TTC549 (cell line): ENCODE results near the gene NAT16.
A peak's percentile ranks its signal among the peaks of the same experiment; 100 is the strongest.
"Not testable (repeated sequence)": the region's sequence is repeated elsewhere in the genome, so short reads cannot be mapped to it uniquely, and the experiment has no call there.

Source experiments
- FAIRE-seq: peaks from 2 replicates; lab custom pipeline; 2012; peaks lifted over from hg19 to GRCh38; lab: Jason Lieb, UNC

The NAT16 gene

DNA sequence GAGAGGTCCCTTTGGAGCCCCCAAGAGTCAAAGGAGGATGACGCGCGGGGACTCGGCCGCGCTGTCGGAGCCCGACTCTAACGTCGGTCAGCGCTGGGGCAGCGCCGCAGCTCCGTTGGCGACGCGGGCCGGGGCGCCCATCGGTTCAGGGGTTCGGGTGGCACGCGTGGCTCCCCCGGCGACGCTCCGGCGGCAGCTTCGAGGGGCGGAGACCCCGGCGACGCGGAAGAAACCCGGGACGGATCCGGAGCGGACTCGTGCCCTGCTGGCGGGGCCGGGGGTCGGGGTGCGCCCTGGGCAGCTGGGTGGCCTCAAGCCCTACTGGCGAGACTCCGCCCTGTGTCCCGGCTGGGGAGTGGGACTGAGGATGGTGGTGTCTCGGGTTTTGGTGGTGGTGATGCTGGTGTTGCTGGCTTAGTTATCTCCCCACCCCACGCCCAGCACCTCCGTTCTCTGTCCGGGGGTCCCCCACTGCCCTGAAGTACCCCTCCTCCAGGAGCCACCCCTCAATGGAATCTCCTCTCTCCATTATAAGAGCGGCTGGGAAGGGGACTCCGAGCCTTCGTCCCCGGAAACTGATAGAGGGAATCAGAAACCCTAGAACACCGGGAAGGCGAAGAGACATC, at the start of gene NAT16:
Gene NAT16, minus strand, starts transcription at position 164 of the 626 bp plus-strand sequence. CDS start 5,486 bp downstream, outside the sequence.
- FAIRE-seq, result no peak

DNA sequence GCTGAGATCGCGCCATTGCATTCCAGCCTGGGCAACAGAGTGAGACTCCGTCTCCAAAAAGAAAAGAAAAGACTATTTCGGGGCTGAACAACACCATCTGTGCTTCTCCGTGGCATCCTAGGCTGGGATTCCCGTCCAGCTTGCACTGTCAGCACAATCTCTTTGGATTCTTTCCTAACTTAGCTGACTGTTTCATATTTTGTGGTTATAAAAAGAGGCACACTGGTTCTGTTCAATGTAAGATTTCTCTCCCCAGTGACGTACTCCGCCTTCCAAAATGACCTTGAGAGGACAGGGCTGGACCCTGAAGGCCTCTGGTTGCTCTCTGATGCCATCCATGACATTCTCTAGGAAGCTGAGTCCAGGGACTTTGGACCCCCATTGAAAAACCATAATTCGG, 46.6 kb upstream of the NAT16 start:
- FAIRE-seq, result no peak

DNA sequence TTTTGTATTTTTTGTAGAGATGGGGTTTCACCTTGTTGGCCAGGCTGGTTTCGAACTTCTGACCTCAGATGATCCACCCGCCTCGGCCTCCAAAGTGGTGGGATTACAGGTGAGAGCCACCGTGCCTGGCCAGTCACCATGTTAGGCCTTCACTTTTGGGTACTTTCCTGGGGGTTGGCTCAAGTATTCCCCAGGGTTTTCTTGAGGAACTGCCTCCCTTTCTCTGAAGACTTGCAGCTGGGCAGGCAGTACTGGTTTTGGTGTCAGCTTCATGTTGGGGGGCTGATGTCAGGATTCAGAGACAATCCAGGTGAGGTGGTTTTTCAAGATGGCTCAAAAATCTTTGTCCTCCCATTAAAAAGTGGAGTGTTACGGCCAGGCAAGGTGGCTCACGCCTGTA, 45.6 kb upstream of the NAT16 start:
- no peak for FAIRE-seq

DNA sequence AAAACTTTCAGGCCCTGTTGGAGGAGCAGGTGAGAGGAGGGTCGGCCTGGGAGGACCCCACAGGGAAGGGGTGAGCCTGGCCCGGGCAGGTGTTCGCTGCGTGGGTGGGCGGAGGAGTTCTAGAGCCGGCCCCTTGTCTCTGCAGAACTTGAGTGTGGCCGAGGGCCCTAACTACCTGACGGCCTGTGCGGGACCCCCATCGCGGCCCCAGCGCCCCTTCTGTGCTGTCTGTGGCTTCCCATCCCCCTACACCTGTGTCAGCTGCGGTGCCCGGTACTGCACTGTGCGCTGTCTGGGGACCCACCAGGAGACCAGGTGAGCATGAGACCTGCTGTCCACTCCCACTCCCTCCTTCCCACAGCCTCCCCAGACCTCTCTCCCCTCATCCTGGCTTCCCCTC, 43.4 kb upstream of the NAT16 start:
- FAIRE-seq, result no peak

DNA sequence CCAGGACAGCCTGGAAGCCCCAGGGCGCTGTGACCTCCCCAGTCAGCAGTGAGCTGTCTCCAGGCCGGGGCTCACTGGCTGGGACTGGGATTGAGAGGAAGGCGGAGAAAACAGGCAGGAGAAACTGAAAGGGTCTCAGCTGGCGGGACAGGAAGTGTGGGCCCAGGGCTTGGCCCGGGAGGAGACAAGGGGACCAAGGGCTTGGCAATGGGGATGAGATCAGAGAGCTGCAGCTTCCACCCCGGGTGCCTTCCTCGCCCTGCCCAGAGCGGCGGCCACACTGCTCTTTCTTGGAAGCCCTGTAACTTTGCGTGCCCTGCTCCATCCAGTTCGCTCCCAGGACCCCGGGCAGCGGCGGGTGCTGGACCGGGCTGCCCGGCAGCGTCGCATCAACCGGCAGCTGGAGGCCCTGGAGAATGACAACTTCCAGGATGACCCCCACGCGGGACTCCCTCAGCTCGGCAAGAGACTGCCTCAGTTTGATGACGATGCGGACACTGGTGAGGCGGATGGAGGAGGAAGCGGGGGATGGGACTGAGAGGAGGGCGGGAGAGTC, 42.3 kb upstream of the NAT16 start:
- no peak for FAIRE-seq

DNA sequence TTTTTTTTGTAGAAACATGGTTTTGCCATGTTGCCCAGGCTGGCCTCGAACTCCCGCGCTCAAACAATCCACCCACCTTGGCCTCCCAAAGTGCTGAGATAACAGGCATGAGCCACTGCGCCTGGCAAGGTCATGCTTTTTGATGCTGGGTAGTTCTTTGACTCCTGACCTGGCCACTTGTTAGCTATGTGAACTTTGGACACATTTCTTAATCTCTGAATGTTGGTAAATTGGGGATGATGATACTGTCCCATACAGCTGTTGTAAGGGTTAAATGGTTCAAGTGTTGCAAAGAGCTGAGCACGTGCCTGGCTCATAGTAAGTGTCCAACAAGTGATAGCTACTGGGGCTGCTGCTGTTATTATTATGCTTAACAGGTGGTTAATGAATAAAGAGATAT, 40.2 kb upstream of the NAT16 start:
- no peak for FAIRE-seq

DNA sequence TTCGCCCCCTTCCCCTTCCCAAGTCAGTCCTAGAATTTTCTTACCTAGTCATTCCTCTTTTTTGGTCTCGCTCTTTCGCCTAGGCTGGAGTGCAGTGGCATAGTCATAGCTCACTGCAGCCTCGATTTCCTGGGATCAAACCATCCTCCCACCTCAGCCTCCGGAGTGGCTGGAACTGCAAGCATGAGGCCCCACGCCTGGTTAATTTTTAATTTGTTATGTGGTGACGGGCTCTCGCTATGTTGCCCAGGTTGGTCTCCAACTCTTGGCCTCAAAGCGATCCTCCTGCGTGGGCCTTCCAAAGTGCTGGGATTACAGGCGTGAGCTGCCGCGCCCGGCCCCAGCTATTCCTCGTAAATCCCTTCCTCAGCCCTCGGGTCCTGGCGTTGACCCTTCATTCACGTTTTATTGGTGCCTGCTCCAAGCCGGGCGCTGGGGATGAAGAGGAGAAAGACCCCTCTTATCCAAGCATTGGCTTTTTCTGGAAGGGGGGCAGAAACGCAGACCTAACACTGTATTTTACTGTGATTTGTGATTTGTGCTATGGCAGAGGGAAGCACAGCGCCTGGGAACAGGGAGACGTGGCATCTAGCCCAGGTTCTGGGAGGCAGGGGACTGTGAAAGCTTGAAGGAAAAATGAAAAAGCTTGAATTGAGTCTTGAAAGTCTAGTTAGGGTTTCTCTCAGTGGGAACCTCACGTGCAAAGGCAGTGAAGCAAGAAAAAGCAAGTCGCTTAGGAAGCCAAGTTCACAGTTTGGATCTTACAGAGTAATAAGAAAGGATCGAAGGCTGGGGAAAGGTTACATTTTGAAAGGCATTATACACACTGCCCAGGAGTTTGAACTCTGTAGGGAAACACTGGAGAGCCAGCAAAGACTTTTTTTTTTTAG, 38.4 kb upstream of the NAT16 start:
- FAIRE-seq, result no peak

DNA sequence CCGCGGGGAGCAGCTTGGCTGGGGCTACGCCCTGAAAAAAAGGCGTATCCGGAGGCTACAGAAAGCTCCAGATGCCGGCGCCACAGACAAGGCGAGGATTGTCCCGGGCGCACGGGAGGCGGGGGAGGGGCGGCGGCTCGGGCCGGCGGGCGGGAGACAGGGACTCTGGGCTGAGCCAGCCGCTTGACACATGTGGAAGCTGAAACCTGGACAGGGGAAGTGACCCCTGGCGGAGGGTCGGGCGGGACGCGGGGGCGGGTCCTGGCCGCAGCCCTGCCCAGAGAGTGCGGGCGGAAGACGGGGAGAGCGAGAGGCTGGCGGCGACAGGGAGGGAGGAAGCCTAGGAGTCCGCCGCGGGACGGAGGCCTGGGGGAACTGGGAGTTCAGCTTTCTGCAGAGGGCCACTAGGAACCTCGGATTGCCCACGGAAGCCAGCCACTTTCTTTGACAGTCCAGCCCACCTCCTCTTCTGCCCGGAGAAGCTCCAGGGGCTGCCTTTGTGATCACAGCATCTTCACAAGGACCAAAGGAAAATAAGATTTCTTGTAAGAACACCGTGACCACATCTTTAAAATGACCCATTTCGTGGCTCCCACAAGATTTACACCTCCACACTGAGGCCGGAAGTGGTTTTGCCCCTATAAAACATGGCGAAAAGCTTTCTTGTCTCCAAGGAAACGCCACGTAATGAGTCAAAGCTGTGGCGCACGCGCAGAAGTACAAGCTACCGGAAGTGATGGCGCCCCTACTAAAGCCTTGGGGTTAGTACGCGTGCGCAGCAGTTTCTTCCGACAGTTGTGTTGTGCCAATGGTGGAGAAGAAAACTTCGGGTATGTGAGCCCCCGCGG, 37.5 kb upstream of the NAT16 start, which contains the start of the genes PLOD3 and ZNHIT1:
Gene PLOD3, minus strand, starts transcription at position 194 of the 848 bp plus-strand sequence. CDS start 307 bp downstream, outside the sequence.
Gene ZNHIT1, plus strand, starts transcription at position 778 of the 848 bp plus-strand sequence. Its CDS starts 31 bp downstream, at position 809.
- peak; percentile 87 for FAIRE-seq

DNA sequence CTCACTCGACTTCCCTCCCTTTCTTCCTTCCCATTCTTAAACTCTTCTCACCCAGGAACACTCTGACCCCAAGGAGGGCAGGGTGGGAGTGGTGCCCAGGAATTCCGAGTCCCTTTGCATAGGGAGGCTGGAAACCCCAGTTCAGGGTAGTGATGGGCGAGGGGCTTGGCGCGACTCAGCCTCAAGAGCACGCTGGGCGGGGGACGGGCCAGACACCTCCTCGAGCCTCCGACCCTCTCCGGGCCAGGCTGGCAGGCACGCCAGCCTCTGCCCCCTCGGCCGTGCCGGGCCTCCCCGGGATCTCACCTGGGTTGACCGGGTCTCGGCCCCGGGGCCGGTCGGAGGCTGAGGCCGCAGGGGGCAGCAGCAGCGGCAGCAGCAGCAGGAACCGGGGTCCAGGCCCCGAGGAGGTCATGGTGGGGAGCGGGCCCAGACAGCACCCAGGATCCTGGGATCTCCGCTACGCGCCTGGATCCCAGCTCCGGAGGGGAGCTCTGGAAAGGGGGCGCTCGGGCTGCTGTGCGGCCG, 36.8 kb upstream of the NAT16 start:
- FAIRE-seq, result no peak

DNA sequence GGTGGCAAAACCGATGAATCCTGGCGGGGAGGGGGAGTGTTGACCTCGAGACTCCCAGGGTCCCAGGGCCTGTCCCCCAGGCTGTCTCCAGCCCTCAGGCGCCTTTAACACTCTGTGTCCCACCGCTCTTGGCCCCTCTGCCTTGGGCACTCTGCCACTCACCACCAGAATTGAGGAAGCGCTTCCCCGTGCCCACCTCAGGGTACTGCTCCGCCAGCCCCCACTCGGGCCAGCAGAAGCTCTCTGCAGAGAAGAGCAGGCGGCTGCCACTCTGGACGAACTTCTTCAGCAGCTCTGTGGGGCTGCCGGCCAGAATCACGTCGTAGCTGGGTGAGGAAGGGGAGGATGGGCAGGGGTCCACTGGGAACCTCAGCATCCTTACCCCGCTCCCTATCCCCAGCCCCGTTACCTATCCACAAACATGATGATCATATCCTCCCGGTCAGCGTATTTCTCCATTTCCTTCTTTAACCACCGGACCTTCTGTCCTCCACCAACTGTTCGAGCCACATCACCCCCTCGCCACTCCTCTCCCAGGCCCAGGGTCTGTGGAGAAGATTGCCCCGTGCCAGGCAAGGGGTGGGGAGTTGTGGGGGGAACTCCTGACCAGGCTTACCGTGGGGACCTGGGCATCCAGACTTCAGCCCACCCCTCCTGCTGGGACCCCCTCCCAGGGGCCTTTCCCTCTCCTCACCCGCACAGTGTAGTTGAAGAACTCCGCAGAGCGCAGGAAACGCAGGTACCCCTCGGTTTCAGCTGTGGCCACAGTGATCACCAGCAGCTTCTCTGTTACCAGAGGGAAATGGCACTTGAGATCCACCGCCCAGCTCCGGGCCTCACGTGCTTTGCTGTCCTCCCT, 36.1 kb upstream of the NAT16 start:
- no peak for FAIRE-seq

DNA sequence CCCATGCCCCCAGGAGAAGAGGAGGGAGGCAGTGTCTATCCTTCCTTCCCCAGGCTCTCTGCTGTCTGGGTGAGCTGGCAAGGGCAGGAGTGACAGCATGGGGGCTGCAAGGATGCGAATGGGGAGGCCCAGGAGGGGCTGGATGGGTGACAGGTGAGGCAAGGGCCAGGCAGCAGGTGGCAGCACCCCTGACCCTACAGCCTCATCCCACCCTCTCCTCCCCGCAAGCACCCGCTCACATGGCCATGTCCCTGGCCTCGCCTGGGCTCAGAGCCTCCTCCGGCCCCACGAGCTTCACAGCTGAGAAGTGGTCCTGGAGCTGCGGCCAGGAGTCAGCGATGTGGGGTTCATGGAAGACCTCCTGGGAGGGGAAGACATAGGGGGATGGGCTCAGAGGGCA, 31.9 kb upstream of the NAT16 start:
- FAIRE-seq, result no peak

DNA sequence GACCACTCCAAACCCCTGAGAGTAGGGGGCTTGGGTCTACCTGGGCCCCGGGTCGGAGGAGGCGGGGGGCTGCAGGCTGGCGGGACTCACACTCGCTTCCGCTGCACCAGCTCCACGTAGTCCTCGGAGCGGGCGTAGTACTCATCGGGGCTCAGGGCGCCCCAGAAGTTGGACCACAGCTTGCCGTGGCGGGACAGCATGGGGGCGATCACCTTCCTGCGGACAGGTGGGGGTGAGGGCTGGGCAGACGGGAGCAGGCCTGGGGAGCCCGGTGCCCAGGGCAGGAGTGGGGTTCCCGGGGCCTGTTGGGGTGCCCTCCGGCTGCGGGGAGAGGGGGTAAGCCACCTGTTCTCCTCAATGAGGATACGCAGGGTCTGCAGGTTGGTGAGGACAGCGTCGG, 31.4 kb upstream of the NAT16 start:
- FAIRE-seq, result no peak

DNA sequence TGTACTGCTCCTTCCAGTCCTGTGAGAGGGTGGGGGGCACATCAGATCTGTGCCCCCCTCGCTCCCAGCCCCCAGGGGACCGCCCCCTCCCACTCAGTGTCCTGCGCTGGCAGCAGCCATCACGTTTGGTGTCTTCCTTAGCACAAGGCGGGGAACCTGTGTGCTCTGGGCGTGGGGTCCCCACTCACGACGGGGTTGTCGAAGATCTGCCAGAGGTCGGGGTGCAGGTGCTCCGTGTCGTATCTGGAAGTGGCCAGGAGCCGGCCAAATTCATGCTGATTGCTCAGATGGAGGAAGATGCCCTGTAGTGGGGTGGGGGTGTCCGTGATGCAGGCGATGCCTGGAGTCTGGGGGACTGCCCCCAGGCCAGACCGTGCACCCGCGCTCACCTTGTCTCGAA, 30.1 kb upstream of the NAT16 start:
- FAIRE-seq, result no peak

DNA sequence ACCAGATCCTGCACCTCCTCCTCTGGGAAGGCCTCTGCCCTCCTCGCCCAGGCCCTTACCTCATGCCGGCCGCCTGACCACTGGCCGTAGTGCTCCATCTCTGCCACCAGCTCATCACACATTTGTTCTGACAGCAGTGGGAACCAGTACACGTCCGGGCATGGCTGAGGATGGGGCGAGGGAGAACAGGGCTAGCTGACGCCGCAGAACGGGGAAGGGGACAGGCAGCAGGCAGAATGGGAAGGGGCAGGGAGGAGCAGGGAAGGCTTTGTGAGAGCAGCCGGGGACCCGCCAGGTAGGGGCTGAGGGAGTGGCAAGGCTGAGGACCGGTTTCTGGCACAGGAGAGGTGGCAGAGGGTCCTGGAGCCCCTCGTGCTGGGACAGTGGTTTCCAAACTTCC, 28.7 kb upstream of the NAT16 start:
- no peak for FAIRE-seq

DNA sequence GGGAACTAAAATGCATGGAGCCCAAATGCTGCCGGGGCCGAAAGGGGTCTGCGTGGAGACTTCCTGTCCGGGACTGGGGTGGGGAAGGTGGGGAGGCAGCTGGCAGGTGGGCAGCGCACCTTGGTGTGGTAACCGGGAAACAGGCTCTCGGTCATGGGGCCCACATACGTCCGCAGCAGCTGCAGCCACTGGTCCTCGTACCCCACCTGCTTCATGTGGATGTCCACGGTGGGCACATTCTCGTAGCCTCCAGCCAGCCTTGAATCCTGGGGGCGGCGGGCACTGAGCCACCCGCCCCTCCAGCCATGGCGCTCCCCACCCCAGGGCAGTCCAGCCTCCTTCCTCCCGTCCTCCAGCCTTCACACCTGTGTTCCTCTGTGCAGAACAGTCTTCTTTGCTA, 27.4 kb upstream of the NAT16 start:
- no peak for FAIRE-seq

DNA sequence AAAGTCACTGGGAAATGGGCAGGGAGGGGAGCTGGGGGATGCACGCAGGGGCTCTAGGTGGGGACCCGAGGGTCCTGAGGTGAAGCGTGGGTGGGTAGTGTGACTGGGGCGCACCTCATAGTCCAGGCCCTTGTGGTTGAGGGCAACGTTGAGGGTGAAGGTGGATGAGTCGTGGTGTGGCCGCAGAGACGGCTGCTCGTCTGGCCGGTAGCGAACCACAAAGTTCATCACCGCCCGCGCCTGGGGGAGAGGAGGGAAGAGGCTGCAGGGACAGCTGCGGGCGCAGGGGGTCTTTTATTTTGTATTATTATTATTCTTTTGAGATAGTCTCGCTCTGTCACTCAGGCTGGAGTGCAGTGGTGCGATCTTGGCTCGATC, 26.6 kb upstream of the NAT16 start:
- FAIRE-seq, result no peak

DNA sequence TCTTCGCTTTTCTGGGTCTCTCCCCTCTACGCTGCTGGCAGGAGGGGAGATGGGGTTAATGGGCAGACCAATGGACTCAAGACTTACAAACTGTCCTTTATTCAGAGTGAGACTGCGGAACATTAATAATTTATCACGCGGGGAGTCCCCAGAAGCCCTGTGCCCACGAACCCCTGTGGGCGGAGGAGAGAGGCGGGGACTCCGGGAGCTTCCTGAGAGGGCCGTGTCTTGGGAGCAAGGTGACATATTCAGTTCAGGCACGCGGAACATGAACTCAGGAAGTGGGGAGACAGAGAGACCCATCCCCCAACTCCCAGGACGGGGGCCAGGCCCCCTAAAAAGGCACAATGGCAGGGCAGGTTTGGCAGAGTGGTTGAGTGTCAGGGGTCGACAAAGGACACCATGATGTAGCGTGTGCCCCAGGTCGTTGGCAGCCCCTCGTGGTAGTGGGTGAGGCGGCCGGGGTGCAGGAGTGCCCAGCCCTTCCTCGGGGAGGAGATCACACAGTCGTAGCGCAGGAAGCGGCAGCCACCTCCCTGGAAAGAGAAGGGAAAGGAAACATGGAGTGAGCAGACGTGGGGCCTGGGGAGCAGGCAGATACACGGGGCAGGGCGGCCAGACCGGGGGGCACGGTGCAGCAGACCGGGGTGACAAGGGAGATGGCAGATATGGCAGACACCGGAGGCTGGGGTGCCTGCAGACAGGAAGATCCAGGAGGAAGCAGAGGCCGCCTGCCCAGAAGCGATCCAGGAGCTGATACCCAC, 26.0 kb upstream of the NAT16 start:
- no peak for FAIRE-seq

DNA sequence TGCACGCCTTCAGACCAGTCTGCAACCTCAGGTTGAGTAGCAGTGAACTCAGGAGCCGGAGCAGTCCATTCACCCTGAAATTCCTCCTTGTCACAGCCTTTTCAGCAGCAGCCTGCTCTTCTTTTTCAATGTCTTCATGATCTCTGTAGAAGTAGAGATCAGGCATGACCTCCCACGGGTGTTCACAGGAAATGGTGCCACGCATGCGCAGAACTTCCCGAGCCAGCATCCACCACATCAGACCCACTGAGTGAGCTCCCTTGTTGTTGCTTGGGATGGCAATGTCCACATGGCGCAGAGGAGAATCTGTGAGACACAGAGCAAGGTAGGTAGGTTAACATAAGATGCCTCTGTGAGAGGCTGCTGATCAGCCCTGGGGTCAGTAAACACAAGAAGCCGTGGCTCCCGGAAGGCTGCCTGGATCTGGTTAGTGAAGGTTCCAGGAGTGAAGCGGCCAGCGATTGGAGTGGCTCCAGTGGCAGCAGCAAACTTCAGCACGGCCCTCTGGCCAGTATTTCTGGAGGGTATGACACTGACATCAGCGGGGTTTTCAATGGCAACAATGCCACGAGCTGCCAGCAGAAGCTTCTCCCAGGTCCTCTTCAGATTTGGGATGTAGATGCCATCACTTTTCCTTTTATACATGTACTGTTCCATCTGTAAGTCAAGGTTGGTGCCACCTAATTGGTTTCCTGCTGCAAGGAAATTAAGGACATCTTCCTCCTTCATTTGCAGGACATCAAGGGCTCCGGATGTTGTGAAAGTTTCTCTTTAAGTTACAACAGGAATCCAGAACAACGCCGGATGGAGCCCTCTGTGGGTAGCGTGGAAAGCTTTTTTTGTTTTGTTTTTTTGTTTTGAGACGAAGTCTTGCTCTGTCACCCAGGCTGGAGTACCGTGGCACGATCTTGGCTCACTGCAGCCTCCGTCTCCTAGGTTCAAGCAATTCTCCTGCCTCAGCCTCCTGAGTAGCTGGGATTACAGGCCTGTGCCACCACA, 23.9 kb upstream of the NAT16 start:
- not testable (repeated sequence) for FAIRE-seq

DNA sequence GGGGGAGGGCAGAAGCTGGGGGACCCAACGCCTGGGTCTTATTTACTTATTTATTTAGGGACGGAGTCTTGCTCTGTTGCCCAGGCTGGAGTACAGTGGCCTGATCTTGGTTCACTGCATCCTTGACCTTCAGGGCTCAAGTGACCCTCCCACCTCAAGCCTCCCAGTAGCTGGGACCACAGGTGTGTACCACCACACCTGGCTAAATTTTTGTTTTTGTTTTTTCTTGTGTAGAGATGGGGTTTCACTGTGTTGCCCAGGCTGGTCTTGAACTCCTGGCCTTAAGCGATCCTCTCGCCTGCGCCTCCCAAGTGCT, 22.5 kb upstream of the NAT16 start:
- FAIRE-seq, result no peak
